ENCODE measurements around the gene VSIG10L. TPM values are rescaled to one million over a fixed set of nuclear protein-coding genes. Genes with fewer than 3 reads are reported as not detected.
A peak's percentile ranks its signal among the peaks of the same experiment; 100 is the strongest.

The VSIG10L gene
- polyA plus RNA-seq, 1 experiment, result 1.0 TPM

- Histone ChIP-seq H3K27ac (ENCODE audit: low read depth, low read length) (peak overlapping the region; percentile 47), H3K4me3 (ENCODE audit: low read depth, low read length) (peak overlapping the region; percentile 75), H3K27me3 (ENCODE audit: control insufficient read depth, insufficient read depth, low read length) (no peaks in the 10 kb centered on the region), H3K9me3 (ENCODE audit: control insufficient read depth, insufficient read depth, low read length) (no peaks in the 10 kb centered on the region)
- peak; percentile 91 for DNase-seq (ENCODE audit: low read depth, low spot score)
- ChIA-PET POLR2A (interaction anchor here (0.6 to 2.9 kb wide), 11 partner anchors 8 to 954 kb away, joined by 3 to 28 read pairs (median 6); partner anchors contain the start of genes ETFB and ZNF175), CTCF (interaction anchor here (0.6 to 1.2 kb wide), 13 partner anchors 9 to 317 kb away, joined by 3 to 17 read pairs (median 4); partner anchors contain the start of gene ETFB)
- TF ChIP-seq, protein P1, sequence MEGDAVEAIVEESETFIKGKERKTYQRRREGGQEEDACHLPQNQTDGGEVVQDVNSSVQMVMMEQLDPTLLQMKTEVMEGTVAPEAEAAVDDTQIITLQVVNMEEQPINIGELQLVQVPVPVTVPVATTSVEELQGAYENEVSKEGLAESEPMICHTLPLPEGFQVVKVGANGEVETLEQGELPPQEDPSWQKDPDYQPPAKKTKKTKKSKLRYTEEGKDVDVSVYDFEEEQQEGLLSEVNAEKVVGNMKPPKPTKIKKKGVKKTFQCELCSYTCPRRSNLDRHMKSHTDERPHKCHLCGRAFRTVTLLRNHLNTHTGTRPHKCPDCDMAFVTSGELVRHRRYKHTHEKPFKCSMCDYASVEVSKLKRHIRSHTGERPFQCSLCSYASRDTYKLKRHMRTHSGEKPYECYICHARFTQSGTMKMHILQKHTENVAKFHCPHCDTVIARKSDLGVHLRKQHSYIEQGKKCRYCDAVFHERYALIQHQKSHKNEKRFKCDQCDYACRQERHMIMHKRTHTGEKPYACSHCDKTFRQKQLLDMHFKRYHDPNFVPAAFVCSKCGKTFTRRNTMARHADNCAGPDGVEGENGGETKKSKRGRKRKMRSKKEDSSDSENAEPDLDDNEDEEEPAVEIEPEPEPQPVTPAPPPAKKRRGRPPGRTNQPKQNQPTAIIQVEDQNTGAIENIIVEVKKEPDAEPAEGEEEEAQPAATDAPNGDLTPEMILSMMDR (IDR thresholded peaks at IDR 0.05; ENCODE audit: low read depth, low read length), result no peak
Observed at GRCh38 chr19:51339687-51340656, 2.0 kb downstream of the VSIG10L start.

- no peak for DNase-seq (ENCODE audit: low read depth, low spot score)
- ChIA-PET CTCF (interaction anchor here (0.6 to 1.2 kb wide), 12 partner anchors 10 to 318 kb away, joined by 3 to 17 read pairs (median 4); partner anchors contain the start of gene ETFB), POLR2A (interaction anchor here (0.6 to 2.9 kb wide), 11 partner anchors 9 to 954 kb away, joined by 3 to 28 read pairs (median 6); partner anchors contain the start of genes ETFB and ZNF175)
- Histone ChIP-seq H3K9me3 (ENCODE audit: control insufficient read depth, insufficient read depth, low read length) (0 out of 2 replicates have a peak, but pooled peaks cover under 1% of the 10 kb centered on the region), H3K4me3 (ENCODE audit: low read depth, low read length) (peak overlapping the region; percentile 75), H3K27ac (ENCODE audit: low read depth, low read length) (peak overlapping the region; percentile 47), H3K27me3 (ENCODE audit: control insufficient read depth, insufficient read depth, low read length) (no peaks in the 10 kb centered on the region)
- TF ChIP-seq, protein P1 (IDR thresholded peaks at IDR 0.05; ENCODE audit: low read depth, low read length), result no peak; the same call in 1 of the 2 replicates
Observed at GRCh38 chr19:51339313-51339686, 2.6 kb downstream of the VSIG10L start.

- H3K9me3 ChIP-seq (ENCODE audit: control insufficient read depth, insufficient read depth, low read length), result peaks cover 6% of the 10 kb centered on the region; the same call in 1 of the 2 replicates
- H3K27me3 ChIP-seq (ENCODE audit: control insufficient read depth, insufficient read depth, low read length), result no peaks in the 10 kb centered on the region
- ChIA-PET CTCF (interaction anchor here (0.6 to 1.2 kb wide), 15 partner anchors 10 to 342 kb away, joined by 3 to 11 read pairs (median 4); partner anchors contain the start of gene ETFB), POLR2A (interaction anchor here (2.9 kb wide), 1 partner anchor 29 kb away, joined by 28 read pairs; no protein-coding TSS in a partner anchor)
- no peak overlapping the region for H3K27ac ChIP-seq (ENCODE audit: low read depth, low read length)
- no peak for DNase-seq (ENCODE audit: low read depth, low spot score)
- TF ChIP-seq, protein P1 (IDR thresholded peaks at IDR 0.05; ENCODE audit: low read depth, low read length), result peak; percentile 86
- H3K4me3 ChIP-seq (ENCODE audit: low read depth, low read length), result peak overlapping the region; percentile 75
Observed at GRCh38 chr19:51338563-51339312, 3.2 kb downstream of the VSIG10L start.

- POLR2A ChIA-PET, result no interaction called here
- no peak overlapping the region for H3K27ac ChIP-seq (ENCODE audit: low read depth, low read length)
- CTCF ChIA-PET, result interaction anchor here (0.6 to 1.1 kb wide), 10 partner anchors 12 to 342 kb away, joined by 3 to 11 read pairs (median 4); no protein-coding TSS in a partner anchor
- H3K27me3 ChIP-seq (ENCODE audit: control insufficient read depth, insufficient read depth, low read length), result no peaks in the 10 kb centered on the region
- no peak overlapping the region for H3K4me3 ChIP-seq (ENCODE audit: low read depth, low read length)
- no peak for DNase-seq (ENCODE audit: low read depth, low spot score)
- TF ChIP-seq, protein P1 (IDR thresholded peaks at IDR 0.05; ENCODE audit: low read depth, low read length), result no peak
- H3K9me3 ChIP-seq (ENCODE audit: control insufficient read depth, insufficient read depth, low read length), result peaks cover 7% of the 10 kb centered on the region; the same call in 1 of the 2 replicates
Observed at GRCh38 chr19:51337861-51338562, 3.9 kb downstream of the VSIG10L start.
